SU-DHL-6 (cell line): ENCODE data around the gene TMEM100.

Source experiments
- H2AFZ ChIP-seq: fragments of 200-600 bp; sonication (generic); 2 replicates; pipeline ENCODE4 v1.6.1; 2014; ENCODE audit warnings: low read depth, mild to moderate bottlenecking, moderate library complexity, mixed read lengths, antibody characterized with exemption, low read length; ENCODE audit not compliant: severe bottlenecking
- H3F3A ChIP-seq: fragments of 200-600 bp; shearing (Covaris generic); 2 replicates; pipeline ENCODE4 v1.6.0; 2016; ENCODE audit warnings: antibody characterized with exemption, mild to moderate bottlenecking; ENCODE audit not compliant: insufficient read depth
- H3K27ac ChIP-seq: fragments of 200-600 bp; sonication (generic); 2 replicates; pipeline ENCODE4 v1.5.1; 2016; ENCODE audit warnings: low read depth, mild to moderate bottlenecking, low read length, moderate library complexity, mixed read lengths
- H3K27me3 ChIP-seq: fragments of 200-600 bp; sonication (generic), shearing (Covaris generic); 2 replicates; pipeline ENCODE4 v1.6.0; 2014; ENCODE audit warnings: mild to moderate bottlenecking, low read length
- H3K36me3 ChIP-seq: fragments of 200-600 bp; sonication (generic); 2 replicates; pipeline ENCODE4 v1.6.1; 2014; ENCODE audit warnings: mild to moderate bottlenecking, low read length, mixed read lengths
- H3K4me2 ChIP-seq: fragments of 300-600, 200-600 bp; shearing (Covaris generic), sonication (generic); 2 replicates; pipeline ENCODE4 v1.6.0; 2014; ENCODE audit warnings: low read length, low read depth, mild to moderate bottlenecking; ENCODE audit not compliant: poor library complexity, severe bottlenecking
- H3K4me3 ChIP-seq: fragments of 200-600 bp; sonication (generic); 2 replicates; pipeline ENCODE4 v1.5.1; 2014; ENCODE audit warnings: antibody characterized with exemption, low read length, mild to moderate bottlenecking, mixed read lengths; ENCODE audit not compliant: insufficient read depth, poor library complexity, severe bottlenecking
- H3K79me2 ChIP-seq: fragments of 200-600 bp; sonication (generic); 2 replicates; pipeline ENCODE4 v1.6.1; 2014; ENCODE audit warnings: mild to moderate bottlenecking, low read length, moderate library complexity; ENCODE audit not compliant: insufficient read depth
- H3K9ac ChIP-seq: fragments of 200-600 bp; sonication (generic); 2 replicates; pipeline ENCODE4 v1.7.0; 2014; ENCODE audit warnings: mild to moderate bottlenecking, low read length
- H3K9me2 ChIP-seq: fragments of 200-600 bp; sonication (generic); replicated peaks from 2 replicates; pipeline ENCODE4 v1.6.1; 2014; ENCODE audit warnings: low read length; ENCODE audit not compliant: insufficient read depth
- H3K9me3 ChIP-seq: fragments of 200-600 bp; sonication (generic); 2 replicates; pipeline ENCODE4 v1.6.1; 2014; ENCODE audit warnings: low read length, mixed read lengths; ENCODE audit not compliant: insufficient read depth
- H4K20me1 ChIP-seq: fragments of 200-600 bp; sonication (generic); 2 replicates; pipeline ENCODE4 v1.6.1; 2014; ENCODE audit warnings: low read depth, mild to moderate bottlenecking, antibody characterized with exemption, low read length, moderate library complexity, mixed read lengths
- EZH2phosphoT487 ChIP-seq: fragments of 200-600 bp; sonication (generic), shearing (Covaris generic); conservative IDR thresholded peaks from 2 replicates; pipeline ENCODE4 v1.6.1; 2018; ENCODE audit warnings: mild to moderate bottlenecking, antibody characterized with exemption, low read length, moderate library complexity, mixed read lengths
- TF ChIP-seq, protein P1 (sequence below): fragments of 200-600 bp; sonication (generic); IDR thresholded peaks from one replicate; pipeline ENCODE4 v1.5.1; 2017; ENCODE audit warnings: antibody characterized with exemption, mild to moderate bottlenecking, low read length, moderate library complexity; ENCODE audit not compliant: insufficient read depth, poor library complexity, severe bottlenecking

TMEM100 gene

DNA sequence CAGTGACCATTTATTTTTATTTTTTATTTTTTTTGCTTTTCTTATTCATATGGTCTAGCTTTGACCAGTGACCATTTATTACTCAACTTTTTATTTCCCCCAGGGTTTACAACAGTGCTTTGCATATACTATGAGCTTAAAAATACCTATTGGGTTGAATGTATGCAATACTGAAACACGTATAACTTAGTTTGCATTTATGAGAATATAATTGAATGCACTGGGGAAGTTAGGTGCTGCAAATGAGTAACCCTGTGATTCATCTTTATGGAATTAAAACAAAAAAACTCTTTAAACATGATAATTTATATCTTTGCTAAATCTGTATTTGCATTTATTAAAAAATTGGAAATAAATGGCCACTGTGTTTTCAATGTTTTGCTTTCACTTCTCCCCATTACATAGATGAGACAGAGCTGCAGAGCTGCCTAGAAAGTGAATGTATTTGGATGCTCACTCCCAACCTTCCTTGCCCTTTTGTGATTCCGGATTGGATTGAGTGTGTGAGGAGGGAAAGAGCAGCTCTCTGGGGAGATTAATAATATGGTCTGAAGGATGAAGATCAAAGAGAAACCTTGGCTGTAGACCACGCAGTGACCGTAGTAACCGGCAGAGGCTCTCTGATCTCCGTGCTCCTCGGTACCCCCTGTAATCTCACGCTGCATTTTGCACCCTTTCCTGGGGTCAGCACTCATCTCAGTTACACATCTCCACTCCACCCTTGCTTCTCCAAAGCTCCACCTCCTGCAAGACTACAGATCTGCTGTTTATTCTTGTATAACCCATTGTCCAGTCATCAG, 14.3 kb downstream of the TMEM100 start:
- no peak overlapping the region for H3K4me2 ChIP-seq

GRCh38 chr17:55706808-55707773, 15.6 kb downstream of the TMEM100 start:
- Histone ChIP-seq H3K36me3 (no peaks in the 10 kb centered on the region), H3K4me3 (no peak overlapping the region), H3K79me2 (no peaks in the 10 kb centered on the region), H3K9ac (no peak overlapping the region), H3K27ac (no peak overlapping the region), H3F3A (no peaks in the 10 kb centered on the region), H3K9me2 (no peaks in the 10 kb centered on the region), H4K20me1 (no peaks in the 10 kb centered on the region), H3K9me3 (no peaks in the 10 kb centered on the region), H3K27me3 (no peaks in the 10 kb centered on the region), H2AFZ (no peak overlapping the region), H3K4me2 (no peak overlapping the region)
- TF ChIP-seq, protein P1, sequence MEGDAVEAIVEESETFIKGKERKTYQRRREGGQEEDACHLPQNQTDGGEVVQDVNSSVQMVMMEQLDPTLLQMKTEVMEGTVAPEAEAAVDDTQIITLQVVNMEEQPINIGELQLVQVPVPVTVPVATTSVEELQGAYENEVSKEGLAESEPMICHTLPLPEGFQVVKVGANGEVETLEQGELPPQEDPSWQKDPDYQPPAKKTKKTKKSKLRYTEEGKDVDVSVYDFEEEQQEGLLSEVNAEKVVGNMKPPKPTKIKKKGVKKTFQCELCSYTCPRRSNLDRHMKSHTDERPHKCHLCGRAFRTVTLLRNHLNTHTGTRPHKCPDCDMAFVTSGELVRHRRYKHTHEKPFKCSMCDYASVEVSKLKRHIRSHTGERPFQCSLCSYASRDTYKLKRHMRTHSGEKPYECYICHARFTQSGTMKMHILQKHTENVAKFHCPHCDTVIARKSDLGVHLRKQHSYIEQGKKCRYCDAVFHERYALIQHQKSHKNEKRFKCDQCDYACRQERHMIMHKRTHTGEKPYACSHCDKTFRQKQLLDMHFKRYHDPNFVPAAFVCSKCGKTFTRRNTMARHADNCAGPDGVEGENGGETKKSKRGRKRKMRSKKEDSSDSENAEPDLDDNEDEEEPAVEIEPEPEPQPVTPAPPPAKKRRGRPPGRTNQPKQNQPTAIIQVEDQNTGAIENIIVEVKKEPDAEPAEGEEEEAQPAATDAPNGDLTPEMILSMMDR = no peak
- TF ChIP-seq EZH2phosphoT487 = no peak

More for the DNA sequence above, 14.3 kb downstream of the TMEM100 start:
- H3K9me2 ChIP-seq = no peaks in the 10 kb centered on the region
- no peak overlapping the region for H3K27ac ChIP-seq
- no peaks in the 10 kb centered on the region for H3K79me2 ChIP-seq
- no peak for TF ChIP-seq EZH2phosphoT487
- TF ChIP-seq, protein P1 = no peak
- H2AFZ ChIP-seq = no peak overlapping the region
- H4K20me1 ChIP-seq = no peaks in the 10 kb centered on the region
- H3K4me3 ChIP-seq = no peak overlapping the region
- H3K36me3 ChIP-seq = no peaks in the 10 kb centered on the region
- H3F3A ChIP-seq = no peaks in the 10 kb centered on the region
- H3K27me3 ChIP-seq = no peaks in the 10 kb centered on the region
- no peak overlapping the region for H3K9ac ChIP-seq
- H3K9me3 ChIP-seq = no peaks in the 10 kb centered on the region

- no peak overlapping the region for H3K4me3 ChIP-seq
- no peaks in the 10 kb centered on the region for H3K27me3 ChIP-seq
- no peaks in the 10 kb centered on the region for H3K36me3 ChIP-seq
- H3K79me2 ChIP-seq = no peaks in the 10 kb centered on the region
- H3K4me2 ChIP-seq = no peak overlapping the region
- H3K27ac ChIP-seq = no peak overlapping the region
- H3K9me3 ChIP-seq = no peaks in the 10 kb centered on the region
- H3K9me2 ChIP-seq = no peaks in the 10 kb centered on the region
- no peaks in the 10 kb centered on the region for H4K20me1 ChIP-seq
- no peak overlapping the region for H3K9ac ChIP-seq
- TF ChIP-seq, protein P1 = no peak
- no peak for TF ChIP-seq EZH2phosphoT487
- no peaks in the 10 kb centered on the region for H3F3A ChIP-seq
- H2AFZ ChIP-seq = no peak overlapping the region
Observed at GRCh38 chr17:55705847-55706246, 16.8 kb downstream of the TMEM100 start.
